ENCODE data around the gene PTF1A.

PTF1A gene

GRCh38 chr10:23191764-23192711, at the start of gene PTF1A:
TSS of gene PTF1A (plus strand) at chr10:23192312. CDS start at chr10:23192531, 219 bp downstream.
- H3K4me3 ChIP-seq (replicated peaks; ENCODE audit: low read depth, low read length) = no peak within 1 kb of the TSS
- no peak for DNase-seq (ENCODE audit: extremely low read depth, low read depth)
- TF ChIP-seq, protein P1, sequence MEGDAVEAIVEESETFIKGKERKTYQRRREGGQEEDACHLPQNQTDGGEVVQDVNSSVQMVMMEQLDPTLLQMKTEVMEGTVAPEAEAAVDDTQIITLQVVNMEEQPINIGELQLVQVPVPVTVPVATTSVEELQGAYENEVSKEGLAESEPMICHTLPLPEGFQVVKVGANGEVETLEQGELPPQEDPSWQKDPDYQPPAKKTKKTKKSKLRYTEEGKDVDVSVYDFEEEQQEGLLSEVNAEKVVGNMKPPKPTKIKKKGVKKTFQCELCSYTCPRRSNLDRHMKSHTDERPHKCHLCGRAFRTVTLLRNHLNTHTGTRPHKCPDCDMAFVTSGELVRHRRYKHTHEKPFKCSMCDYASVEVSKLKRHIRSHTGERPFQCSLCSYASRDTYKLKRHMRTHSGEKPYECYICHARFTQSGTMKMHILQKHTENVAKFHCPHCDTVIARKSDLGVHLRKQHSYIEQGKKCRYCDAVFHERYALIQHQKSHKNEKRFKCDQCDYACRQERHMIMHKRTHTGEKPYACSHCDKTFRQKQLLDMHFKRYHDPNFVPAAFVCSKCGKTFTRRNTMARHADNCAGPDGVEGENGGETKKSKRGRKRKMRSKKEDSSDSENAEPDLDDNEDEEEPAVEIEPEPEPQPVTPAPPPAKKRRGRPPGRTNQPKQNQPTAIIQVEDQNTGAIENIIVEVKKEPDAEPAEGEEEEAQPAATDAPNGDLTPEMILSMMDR (IDR thresholded peaks at IDR 0.05; ENCODE audit: low read depth, low read length, missing control alignments) = no peak

- TF ChIP-seq, protein P1 (IDR thresholded peaks at IDR 0.05; ENCODE audit: low read depth, low read length, missing control alignments) = no peak
- H3K4me3 ChIP-seq (replicated peaks; ENCODE audit: low read depth, low read length) = no peak overlapping the region
- no peak for DNase-seq (ENCODE audit: extremely low read depth, low read depth)
Observed at GRCh38 chr10:23146258-23146657, 45.9 kb upstream of the PTF1A start.

- TF ChIP-seq, protein P1 (IDR thresholded peaks at IDR 0.05; ENCODE audit: low read depth, low read length, missing control alignments) = no peak
- no peak for DNase-seq (ENCODE audit: extremely low read depth, low read depth)
- H3K4me3 ChIP-seq (replicated peaks; ENCODE audit: low read depth, low read length) = no peak overlapping the region
Observed at GRCh38 chr10:23147035-23147434, 45.1 kb upstream of the PTF1A start.

- H3K4me3 ChIP-seq (replicated peaks; ENCODE audit: low read depth, low read length) = no peak overlapping the region
- DNase-seq (ENCODE audit: extremely low read depth, low read depth) = no peak
- TF ChIP-seq, protein P1 (IDR thresholded peaks at IDR 0.05; ENCODE audit: low read depth, low read length, missing control alignments) = no peak
Observed at GRCh38 chr10:23148214-23148613, 43.9 kb upstream of the PTF1A start.

GRCh38 chr10:23150091-23150490, 42.0 kb upstream of the PTF1A start:
- no peak overlapping the region for H3K4me3 ChIP-seq (replicated peaks; ENCODE audit: low read depth, low read length)
- DNase-seq (ENCODE audit: extremely low read depth, low read depth) = no peak
- TF ChIP-seq, protein P1 (IDR thresholded peaks at IDR 0.05; ENCODE audit: low read depth, low read length, missing control alignments) = no peak

- no peak overlapping the region for H3K4me3 ChIP-seq (replicated peaks; ENCODE audit: low read depth, low read length)
- DNase-seq (ENCODE audit: extremely low read depth, low read depth) = no peak
- TF ChIP-seq, protein P1 (IDR thresholded peaks at IDR 0.05; ENCODE audit: low read depth, low read length, missing control alignments) = no peak
Observed at GRCh38 chr10:23150610-23151009, 41.5 kb upstream of the PTF1A start.

Measured in HFF-Myc (cell line).